ENCODE measurements around the gene PLAU.
"Not testable (repeated sequence)": the region's sequence is repeated elsewhere in the genome, so short reads cannot be mapped to it uniquely, and the experiment has no call there.

Gene PLAU

DNA sequence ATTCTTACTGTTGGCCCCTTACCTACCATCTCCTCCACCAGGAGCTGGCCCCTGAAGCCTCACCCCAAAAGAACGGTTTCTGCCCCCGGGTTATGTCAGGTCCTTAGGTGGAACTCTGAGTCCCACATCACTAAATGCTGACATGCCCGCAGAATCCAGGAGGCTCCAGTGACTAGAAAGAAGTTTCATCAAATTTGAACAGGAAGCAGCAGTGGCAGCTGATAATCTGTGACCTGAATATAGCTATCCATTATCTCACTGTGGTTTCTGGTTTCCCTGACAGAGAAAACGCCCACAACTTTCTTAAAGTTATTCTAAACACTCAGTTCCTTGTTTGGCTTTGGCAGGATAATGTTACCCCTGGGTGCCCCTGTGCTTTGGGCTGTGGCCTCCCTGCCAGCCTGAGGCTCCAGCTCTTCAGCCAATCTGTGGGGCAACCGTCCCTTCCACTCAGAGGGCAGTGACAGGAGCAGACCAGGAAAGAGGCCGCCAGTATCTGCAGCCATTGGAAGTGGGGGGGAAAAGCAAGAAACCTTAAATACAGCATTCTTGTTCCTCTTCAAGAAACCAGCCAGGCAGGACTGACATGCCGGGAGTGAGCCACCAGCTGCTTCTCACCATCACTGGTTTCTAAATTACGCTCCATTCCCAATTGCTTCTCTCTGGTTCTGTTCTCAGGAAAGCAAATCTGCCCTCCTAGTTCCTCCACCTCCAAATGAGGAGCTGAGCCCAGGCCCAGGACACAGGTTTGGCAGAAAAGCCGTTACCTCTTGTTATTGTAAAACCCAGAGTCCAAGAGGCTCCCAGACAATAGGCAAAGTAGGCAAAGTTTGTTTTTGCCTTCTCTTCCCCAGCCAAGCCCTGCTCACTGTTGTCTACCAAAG lies 45.8 kb downstream of the PLAU start:
- peak; percentile 27 for DNase-seq

DNA sequence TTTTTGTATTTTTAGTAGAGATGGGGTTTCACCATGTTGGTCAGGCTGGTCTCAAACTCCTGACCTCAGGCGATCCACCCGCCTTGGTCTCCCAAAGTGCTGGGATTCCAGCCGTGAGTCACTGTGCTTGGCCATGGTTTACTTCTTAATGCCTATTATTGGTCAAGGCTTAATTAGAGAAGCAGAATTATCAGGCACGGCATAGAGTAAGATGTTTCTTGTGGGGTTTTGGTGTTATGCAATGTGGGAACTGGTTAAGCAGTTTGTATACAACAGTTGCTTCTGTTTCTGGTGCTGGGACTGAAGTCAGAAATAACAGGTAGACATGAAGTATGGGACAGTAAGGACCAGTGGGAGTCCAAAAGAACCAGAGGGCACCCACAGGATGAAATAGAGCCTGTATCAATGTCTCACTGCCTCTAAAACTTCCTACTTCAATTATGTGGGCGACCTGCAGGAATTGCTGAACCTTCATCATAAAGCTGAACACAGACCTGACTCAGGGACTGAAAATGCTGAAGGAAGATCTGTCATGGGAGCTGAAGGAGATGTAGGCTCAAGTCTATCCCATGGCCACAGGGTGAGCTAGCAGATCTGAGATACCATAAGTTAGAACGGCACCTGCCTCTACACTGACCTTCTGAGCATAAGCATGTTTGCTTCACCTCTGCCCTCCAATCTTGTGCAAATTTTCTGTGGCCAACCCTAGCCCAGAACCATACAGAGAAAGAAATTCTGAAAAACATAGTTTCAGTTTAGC lies 48.7 kb downstream of the PLAU start:
- no peak for DNase-seq

DNA sequence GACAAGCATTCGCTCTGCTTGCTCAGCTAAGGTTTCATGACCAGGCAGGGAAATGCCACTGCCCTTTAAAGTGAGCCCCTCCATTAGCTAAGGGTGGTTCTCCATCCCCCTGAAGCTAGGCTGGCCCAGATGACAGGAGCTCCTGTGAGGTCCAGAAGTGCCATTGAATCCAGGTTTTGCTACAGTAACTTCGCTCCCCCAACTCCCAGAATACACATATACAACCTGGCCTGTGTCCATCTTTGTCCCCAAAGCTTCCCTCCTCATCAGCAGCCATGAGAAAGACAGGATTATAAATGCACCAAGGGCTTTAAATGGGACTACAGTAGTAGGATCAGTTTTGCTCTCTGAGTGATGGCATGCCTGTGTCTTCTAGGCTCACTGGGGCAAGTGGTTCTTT lies 51.5 kb downstream of the PLAU start:
- DNase-seq = no peak

DNA sequence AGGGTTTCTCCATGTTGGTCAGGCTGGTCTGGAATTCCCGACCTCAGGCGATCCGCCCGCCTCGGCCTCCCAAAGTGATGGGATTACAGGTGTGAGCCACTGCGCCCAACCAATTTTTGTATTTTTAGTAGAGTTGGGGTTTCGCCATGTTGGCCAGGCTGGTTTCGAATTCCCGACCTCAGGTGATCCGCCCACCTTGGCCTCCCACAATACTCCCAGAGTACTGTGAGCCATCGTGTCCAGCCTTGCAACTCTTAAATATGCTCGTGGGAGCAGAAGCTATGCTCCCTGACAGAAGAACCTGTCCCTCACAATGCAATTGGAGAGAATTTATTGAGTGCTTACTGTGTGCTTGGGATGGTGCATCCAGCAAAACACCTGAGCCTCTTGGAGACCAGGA lies 52.6 kb downstream of the PLAU start:
- DNase-seq = not testable (repeated sequence)

DNA sequence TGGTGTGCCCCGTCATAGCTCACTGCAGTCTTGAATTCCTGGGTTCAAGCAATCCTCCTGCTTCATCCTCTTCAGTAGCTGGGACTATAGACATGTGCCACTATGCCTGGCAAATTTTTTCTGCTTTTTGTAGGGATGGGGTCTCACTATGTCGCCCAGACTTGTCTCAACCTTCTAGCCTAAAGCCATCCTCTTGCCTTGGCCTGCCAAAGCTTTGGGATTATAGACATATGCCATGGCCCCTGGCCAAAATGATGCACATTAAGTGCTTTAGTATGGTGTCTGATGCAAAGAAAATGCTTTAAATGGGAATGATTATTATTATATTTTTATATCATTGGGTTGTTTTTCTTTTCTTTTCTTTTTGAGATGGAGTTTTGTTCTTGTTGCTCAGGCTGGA lies 53.8 kb downstream of the PLAU start:
- DNase-seq = no peak

DNA sequence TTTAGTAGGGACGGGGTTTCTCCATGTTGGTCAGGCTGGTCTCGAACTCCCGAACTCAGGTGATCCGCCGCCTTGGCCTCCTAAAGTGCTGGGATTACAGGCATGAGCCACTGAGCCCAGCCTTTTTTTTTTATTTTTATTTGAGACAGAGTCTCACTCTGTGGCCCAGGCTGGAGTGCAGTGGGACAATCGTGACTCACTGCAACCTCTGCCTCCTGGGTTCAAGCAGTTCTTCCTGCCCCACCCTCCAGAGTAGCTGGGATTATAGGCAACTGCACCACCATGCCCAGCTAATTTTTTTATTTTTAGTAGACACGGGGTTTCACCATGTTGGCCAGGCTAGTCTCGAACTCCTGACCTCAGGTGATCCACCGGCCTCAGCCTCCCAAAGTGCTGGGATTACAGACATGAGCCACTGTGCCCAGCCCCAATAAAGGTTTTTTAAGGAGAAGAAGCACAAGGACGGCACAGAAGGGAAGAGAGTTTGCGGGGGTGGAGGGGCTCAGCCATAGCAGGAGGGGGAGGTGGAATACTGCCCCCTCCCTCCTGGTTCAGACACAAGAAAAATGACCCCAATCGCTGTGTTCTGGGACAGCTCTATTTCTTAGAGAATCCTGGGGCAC lies 54.4 kb downstream of the PLAU start:
- not testable (repeated sequence) for DNase-seq

DNA sequence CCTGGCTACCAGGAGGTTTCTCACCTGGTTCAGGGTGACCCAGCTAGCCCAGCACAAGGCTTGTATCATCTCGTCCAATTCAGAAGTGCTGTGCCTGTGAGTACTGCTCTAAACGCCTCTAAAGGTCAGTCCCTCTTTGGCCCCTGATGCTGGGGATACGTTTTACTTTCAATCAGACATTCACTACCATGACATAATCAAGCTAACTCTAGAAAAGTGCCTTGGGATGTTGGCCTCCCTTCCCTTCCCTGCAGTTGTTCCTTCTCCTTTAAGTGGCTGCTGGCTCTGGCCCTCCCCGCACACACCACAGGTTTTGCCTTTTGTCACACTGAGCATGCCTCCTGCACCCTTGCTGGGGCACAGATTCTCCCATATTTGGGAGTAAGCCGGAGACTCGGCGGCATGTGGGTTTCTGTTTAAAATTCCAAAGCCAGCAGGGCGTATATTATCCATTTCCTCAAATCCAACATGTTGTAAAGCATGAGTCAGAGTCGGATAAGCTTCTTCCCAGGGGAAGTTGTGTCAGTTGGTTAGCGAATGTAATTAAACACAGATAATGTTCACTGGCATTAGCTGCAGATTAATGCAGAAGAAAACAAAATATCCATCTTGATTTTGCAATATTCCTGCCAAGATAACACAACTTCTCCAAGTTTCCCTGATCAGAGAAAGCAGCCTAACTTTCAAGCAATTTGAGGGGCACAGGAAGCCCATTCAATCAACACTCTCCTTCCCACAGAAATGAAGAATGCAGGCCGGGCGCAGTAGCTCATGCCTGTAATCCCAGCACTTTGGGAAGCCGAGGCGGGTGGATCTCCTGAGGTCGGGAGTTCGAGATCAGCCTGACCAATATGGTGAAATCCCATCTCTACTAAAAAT lies 55.2 kb downstream of the PLAU start:
- DNase-seq = no peak

DNA sequence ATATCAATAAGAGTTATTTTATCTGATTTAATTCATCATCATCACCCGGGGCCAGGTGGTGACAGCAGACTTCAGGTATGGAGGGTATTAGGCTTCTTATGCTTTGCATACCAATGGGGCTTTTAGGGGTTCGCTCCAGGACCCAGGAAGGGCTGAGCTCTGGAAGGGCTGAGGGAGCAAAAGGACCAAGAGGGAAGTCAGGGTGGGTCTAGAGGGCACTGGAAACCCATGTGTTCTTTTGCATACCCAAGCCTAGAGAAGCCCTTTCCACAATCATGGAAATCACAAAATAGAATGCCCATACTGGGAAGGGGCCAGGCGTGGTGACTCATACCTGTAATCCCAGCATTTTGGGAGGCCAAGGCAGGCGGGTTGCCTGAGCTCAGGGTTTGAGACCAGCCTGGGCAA lies 56.1 kb downstream of the PLAU start:
- DNase-seq = no peak
